GM19240 (cell line): ENCODE data around the gene HSPA9.
A peak's percentile ranks its signal among the peaks of the same experiment; 100 is the strongest.

ENCODE experiments used
- DNase-seq: peaks from one replicate; pipeline ENCODE4 v3.0.0; 2011; ENCODE audit warnings: low spot score; ENCODE audit not compliant: insufficient read length

The HSPA9 gene

DNA sequence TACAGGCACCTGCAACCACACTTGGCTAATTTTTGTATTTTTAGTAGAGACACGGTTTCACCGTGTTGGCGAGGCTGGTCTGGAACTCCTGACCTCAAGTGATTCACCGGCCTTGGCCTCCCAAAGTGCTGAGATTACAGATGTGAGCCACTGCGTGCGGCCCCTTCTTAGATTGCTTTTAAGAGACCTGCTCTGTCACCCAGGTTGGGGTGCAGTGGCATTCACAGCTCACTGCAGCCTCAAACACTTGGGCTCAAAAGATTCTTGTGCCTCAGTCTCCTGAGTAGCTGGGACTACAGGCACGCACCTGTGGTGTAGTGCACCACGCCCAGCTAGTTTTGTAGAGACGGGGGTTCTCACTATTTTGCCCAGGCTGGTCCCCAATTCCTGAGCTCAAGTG is 11.0 kb downstream of the HSPA9 start:
- DNase-seq, result no peak

- DNase-seq, result no peak
These were observed 11.7 kb downstream of the HSPA9 start for GRCh38 chr5:138563340-138564118.

DNA sequence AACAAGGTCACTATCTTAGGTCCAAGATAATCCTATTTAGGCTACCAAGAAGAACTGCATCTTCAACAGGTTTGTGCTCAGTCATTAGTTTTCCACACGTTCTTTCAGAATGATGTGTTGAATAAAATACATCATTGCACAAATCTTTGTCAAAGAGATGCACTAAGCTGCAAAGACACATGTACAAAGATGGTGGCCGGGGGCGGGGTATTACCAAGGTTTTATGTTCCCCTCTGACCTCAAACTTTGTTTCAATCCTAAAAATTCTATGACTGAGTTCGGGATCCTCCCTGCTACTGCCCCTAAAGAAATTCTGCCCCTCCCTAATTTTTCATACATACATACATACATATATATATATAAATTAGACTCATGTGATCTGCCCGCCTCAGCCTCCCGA is 14.2 kb downstream of the HSPA9 start:
- DNase-seq, result no peak

DNA sequence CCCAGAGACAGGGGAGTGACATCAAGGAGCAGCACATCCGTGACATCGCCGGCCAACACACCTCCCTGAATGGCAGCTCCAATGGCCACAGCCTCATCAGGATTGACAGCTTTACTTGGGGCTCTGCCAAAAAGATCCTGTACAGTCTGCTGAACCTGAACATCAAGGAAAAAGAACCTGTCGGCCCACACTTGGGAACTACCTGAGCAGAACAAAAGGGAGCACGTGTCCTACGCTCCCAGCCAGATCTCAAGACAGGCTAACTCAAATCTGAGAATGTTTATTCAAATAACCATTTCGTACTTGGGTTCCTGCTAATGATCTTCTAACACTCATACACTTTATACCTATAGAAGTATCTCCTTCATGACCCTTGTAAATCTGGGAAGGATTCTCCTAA is 15.3 kb downstream of the HSPA9 start:
- DNase-seq, result no peak

GRCh38 chr5:138557677-138558076 is 17.5 kb downstream of the HSPA9 start:
- DNase-seq, result no peak

GRCh38 chr5:138554143-138554542 is 21.1 kb downstream of the HSPA9 start:
- DNase-seq, result no peak

GRCh38 chr5:138553437-138554095 is 21.6 kb downstream of the HSPA9 start:
- DNase-seq, result no peak

GRCh38 chr5:138552657-138553056 is 22.5 kb downstream of the HSPA9 start:
- DNase-seq, result no peak

DNA sequence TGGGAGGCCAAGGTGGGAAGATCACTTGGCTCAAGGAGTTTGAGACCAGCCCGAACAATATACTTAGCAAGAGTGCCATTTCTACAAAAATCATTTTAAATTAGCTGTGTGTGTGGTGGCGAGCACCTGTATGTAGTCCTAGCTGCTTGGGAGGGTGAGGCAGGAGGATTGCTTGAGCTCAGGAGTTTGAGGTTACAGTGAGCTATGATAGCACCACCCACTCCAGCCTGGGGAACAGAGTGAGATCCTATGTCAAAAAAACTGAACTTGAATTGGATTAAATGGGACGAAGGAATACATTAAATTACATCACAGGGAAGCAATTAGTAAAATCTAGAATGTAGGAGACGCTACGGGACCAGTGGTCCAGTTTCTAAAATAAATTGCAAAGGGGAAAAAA is 25.8 kb downstream of the HSPA9 start:
- no peak for DNase-seq

DNA sequence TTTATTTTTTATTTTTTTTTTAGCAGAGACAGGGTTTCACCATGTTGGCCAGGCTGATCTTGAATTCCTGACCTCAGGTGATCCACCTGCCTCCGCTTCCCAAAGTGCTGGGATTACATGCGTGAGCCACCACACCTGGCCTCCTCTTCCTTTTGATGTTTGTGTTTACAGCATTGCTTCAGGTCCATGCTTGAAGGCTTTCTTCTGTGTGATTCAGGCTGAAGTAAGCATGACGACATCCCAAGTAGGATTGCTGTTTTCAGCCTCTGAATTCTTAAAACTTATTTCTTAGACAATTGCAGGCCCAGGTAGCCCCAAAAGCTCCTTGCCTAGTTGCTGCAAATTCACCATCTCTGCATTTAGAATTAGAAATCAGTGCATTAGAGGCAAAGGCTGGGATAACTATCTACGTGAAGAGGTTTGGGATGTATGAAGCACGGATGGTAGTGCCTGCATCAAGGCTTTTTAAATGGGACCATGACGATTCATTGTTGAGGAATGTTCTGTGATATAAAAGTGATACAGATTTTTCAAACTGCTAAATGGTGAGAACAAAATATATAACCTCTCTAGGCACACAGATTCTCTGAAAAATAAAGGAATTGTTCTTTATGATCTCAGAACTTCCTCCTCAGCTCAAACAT is 29.2 kb downstream of the HSPA9 start:
- DNase-seq, result no peak

- no peak for DNase-seq
These were observed 30.7 kb downstream of the HSPA9 start for GRCh38 chr5:138544181-138545134.

DNA sequence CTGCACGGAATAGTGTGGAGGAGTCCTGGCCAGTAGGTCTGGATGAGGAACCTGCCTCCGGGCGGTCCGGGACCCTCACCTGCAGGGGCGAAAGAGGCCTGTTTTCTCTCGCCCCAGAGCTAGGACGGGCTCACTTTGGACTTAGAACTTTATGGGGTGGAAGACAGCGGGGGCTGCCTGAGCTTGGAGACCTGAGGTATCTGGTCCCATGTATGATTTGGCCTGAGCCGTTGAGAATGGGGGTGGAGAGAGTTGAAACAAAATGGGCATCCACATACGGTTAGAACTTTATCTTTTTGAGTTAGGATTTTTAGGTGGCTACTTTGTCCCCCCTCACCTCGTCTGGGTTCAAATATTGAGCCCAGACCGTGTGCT is 31.5 kb downstream of the HSPA9 start:
- peak; percentile 33 for DNase-seq

DNA sequence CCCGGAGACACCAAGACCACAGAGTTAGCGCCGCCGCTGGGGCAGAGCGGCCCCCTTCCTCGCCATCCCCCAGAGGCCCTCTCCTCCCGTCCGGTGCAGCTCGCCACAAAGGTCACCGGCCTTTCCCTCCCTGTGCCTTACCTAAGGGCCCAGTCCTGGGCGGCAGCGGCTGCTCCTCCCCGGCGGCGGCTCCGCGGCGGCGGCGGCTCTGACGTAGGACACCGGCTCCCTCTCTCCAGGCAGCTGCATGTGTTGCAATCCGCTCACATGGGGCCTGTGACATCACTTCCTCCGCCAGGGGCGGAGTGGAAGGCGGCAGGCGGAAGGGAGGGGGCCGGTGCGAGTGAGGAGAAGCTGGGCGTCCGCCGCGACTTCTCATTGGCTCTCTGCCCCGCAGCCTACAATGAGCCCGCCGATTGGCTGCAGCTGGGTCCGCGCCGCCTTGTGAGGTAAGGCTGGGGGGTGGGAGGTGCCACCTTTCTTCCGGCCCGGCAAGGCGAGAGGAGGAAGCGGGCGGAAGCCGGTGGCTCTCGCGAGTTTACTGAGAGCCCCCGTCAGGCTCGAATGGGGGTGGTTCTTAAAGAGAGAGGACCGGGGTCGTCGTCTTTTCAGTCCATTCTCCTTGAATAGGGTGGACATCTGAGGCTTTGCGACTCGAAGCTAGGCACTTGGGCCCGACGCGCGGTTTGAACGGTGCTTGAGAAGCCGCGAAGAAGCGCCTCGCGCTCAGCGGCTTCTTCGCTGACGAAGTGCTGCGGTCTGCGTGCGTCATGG is 32.1 kb downstream of the HSPA9 start, which contains the start of gene ETF1:
ETF1 (minus strand) TSS at position 281 of the 774 bp plus-strand sequence. CDS start 318 bp downstream, outside the sequence.
- peak; percentile 91 for DNase-seq

DNA sequence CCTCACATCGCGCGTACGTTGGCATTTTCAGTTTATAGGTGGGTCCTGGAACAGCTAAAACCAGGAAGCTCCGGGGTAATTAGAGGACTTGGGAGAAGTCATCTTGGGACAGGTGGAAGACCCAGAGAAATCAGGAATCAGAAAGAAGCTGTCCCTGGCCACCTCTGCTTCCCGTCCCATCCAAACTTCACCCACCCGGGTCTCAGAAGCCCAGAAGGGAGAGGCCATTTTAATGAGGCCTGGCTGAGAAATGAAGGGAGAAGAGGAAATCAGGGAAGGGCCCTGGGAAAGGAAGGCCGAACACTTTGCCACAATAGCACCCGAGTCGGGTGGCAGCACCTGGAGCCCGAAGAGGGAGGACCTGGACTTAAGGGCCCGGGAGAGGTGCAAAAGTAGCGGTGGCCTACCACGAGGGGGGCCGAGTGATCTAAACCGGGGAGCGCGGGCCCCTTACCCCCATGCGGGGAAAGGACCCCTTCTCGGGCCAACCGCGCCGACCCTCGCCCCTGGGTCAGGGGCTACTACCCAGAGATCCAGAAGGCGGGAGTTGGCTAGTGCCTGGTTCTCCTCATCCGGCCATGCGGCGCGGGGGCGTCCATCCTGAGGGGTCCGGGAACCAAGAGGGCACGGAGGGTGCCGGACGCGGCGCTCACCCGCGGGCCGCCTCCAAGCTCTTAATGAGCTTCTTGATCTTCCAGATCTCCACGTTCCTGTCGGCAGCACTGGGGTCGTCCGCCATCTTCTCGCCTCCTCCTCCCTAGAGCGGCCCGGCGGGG is 32.8 kb downstream of the HSPA9 start:
- DNase-seq, result no peak

DNA sequence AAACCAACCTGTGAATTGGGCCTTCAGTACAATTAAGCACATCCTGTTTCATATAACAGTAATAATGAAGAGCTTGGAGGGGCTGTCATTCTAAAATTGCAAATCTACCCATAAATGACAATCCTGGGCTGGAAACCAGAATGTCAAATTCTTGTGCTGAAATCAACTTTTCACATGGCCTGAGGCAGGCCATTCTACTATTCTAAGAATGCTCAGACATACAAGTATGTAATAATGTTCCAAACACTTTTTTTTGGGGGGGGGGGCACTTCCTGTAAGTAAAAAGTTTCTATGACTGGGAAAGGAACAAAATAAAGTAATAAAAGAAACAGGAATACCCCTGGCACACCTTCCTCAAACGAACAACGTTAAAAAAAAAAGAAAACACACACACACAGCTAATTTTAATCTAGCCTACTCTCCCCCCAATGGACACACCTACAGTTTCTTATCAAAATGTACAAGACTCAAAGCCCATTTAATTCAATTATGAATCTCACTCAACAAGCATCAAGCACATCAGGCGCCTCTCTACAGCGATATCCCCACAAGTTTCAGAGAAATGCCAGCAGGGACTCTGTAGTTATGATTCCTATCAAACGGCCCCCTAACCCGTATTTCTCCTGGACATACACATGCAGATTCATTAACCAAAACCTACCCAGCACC is 33.6 kb downstream of the HSPA9 start:
- no peak for DNase-seq

GRCh38 chr5:138539791-138540190 is 35.4 kb downstream of the HSPA9 start:
- no peak for DNase-seq

- DNase-seq, result no peak
These were observed 36.1 kb downstream of the HSPA9 start for GRCh38 chr5:138538943-138539627.

DNA sequence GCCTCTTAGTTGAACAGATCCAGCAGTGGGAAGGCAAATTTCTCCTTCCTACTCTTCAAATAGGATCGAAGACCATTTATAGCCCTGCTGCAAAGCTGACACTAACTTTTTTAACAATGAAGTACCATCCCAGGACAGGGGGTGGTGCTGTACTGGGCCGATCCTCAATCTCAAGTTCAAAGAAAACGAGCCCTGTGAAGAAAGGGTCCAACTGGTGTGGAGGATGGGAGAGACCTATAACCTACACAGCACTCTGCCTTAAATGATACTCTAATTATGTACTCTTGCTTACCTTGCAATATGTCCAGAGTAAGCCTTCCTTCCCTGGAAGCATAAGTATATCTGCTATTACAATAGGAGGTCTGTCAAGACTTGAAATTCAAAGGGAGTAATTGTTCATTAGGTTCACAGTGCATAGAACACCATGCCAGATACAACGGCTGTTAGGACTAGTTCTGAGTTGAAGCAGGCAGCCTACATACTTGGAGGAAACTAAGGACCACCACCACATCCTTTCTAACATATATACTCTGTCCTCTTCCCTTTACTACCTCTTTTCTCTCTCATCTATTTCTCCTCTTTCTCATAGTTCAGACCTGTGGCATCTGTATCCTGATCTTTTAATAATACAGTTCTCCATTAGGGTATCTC is 38.4 kb downstream of the HSPA9 start:
- DNase-seq, result no peak
